Measurements from ENCODE around the gene ICOS.

- no peak for TF ChIP-seq EZH2phosphoT487 (IDR thresholded peaks at IDR 0.05)
- TF ChIP-seq EZH2 (IDR thresholded peaks at IDR 0.05), result no peak
Measured at GRCh38 chr2:203997481-203997880, 60.9 kb downstream of the ICOS start.

Data from neural progenitor cell (in vitro differentiated cells).